ENCODE measurements around the gene ARHGAP25.

The ARHGAP25 gene

GRCh38 chr2:68771211-68771751 lies 36.7 kb downstream of the ARHGAP25 start:
- in situ Hi-C loops (cut with MboI; ENCODE audit: low pct_unique_long_range_greater_than_20kb, low sequenced_read_pairs, unreplicated experiment) = loop anchor here (10.0 kb wide), 1 partner anchor 134 kb away; no protein-coding TSS in a partner anchor
- TF ChIP-seq CTCF (IDR thresholded peaks at IDR 0.05; ENCODE audit: extremely low read depth, insufficient read depth, missing control alignments) = no peak
- peak; percentile 46 for DNase-seq (ENCODE audit: low spot score)

GRCh38 chr2:68772109-68772508 lies 37.5 kb downstream of the ARHGAP25 start:
- no peak for DNase-seq (ENCODE audit: low spot score)
- in situ Hi-C loops (cut with MboI; ENCODE audit: low pct_unique_long_range_greater_than_20kb, low sequenced_read_pairs, unreplicated experiment) = loop anchor here (10.0 kb wide), 1 partner anchor 133 kb away; no protein-coding TSS in a partner anchor
- no peak for TF ChIP-seq CTCF (IDR thresholded peaks at IDR 0.05; ENCODE audit: extremely low read depth, insufficient read depth, missing control alignments)

- DNase-seq (ENCODE audit: low spot score) = peak; percentile 67
- peak; percentile 5 for TF ChIP-seq CTCF (IDR thresholded peaks at IDR 0.05; ENCODE audit: extremely low read depth, insufficient read depth, missing control alignments)
- in situ Hi-C loops (cut with MboI; ENCODE audit: low pct_unique_long_range_greater_than_20kb, low sequenced_read_pairs, unreplicated experiment) = loop anchor here (10.0 kb wide), 1 partner anchor 130 kb away; no protein-coding TSS in a partner anchor
Observed at GRCh38 chr2:68774569-68775271, 40.1 kb downstream of the ARHGAP25 start.

GRCh38 chr2:68775272-68775842 lies 40.7 kb downstream of the ARHGAP25 start:
- no peak for TF ChIP-seq CTCF (IDR thresholded peaks at IDR 0.05; ENCODE audit: extremely low read depth, insufficient read depth, missing control alignments)
- DNase-seq (ENCODE audit: low spot score) = no peak
- in situ Hi-C loops (cut with MboI; ENCODE audit: low pct_unique_long_range_greater_than_20kb, low sequenced_read_pairs, unreplicated experiment) = loop anchor here (10.0 kb wide), 1 partner anchor 129 kb away; no protein-coding TSS in a partner anchor

- no peak for DNase-seq (ENCODE audit: low spot score)
- in situ Hi-C loops (cut with MboI; ENCODE audit: low pct_unique_long_range_greater_than_20kb, low sequenced_read_pairs, unreplicated experiment) = loop anchor here (10.0 kb wide), 1 partner anchor 129 kb away; no protein-coding TSS in a partner anchor
- peak; percentile 47 for TF ChIP-seq CTCF (IDR thresholded peaks at IDR 0.05; ENCODE audit: extremely low read depth, insufficient read depth, missing control alignments)
Observed at GRCh38 chr2:68776124-68776523, 41.5 kb downstream of the ARHGAP25 start.

- no peak for TF ChIP-seq CTCF (IDR thresholded peaks at IDR 0.05; ENCODE audit: extremely low read depth, insufficient read depth, missing control alignments)
- in situ Hi-C loops (cut with MboI; ENCODE audit: low pct_unique_long_range_greater_than_20kb, low sequenced_read_pairs, unreplicated experiment) = loop anchor here (10.0 kb wide), 1 partner anchor 125 kb away; no protein-coding TSS in a partner anchor
- no peak for DNase-seq (ENCODE audit: low spot score)
Observed at GRCh38 chr2:68779595-68779994, 45.0 kb downstream of the ARHGAP25 start.
